ENCODE results near the gene CKAP4. TPM values are rescaled to one million over a fixed set of nuclear protein-coding genes. Genes with fewer than 3 reads are reported as not detected.

Gene CKAP4
- total and polyA plus RNA-seq, 9 of the 15 experiments (the other 6 are each of a cell fraction or from before 2014, with no cell fraction given) = 0.08 to 0.20 TPM; not detected in 7

DNA sequence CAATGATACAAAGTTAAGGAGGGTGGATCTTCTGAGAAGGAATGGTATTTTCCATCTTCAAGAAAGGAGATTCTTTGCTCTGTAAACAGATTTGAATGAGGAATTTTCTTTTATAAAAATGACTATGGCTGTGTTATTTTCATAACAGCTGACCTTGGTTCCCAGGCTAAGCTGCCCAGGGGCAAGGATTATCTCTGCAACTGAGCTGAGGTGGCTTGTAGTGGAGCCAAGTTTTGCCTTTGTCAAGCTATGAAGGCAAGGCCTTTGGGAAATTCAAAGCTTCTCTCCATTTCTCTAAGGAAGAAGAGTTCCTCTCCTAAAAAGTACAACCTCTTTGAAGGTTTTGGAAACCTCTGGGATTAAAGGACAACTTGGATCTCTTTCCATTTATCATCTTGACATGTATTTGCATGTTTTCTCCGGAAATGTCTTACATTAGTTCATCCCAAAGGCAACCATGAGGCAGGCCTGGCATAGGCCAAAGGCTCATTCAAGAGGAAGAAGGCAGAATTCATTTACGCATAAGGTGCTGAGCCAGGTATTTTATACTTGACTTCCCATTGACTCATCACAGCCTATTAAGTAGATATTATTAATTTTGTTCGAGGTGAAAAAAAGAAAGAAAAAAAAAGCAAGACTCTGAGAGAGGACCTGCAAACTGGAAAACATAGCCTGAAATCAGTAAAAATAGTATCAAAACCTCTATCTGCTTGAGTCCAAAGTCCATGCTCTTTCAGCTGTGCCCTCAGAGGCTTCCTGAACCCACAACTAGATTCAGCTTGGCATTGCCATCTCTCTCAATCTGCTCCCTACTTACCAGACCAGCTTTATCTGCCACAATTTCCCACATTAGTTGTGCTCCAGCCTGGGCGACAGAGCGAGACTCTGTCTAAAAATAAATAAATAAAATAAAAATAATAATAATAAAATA lies 24.0 kb upstream of the CKAP4 start:
- ATAC-seq (no peak), DNase-seq (ENCODE audit: extremely low read depth in 1 of 4, low spot score in 3 of 4) (no peak), FAIRE-seq (no peak)
- no peaks in the 10 kb centered on the region for H3K36me3 ChIP-seq (ENCODE audit: control insufficient read depth, insufficient read depth, low read length)
- H2AFZ ChIP-seq (ENCODE audit: low read depth, low read length) = no peak overlapping the region
- no peak overlapping the region for H3K4me3 ChIP-seq
- intact Hi-C loops (cut with micrococcal nuclease) = no loop called here
- TF ChIP-seq NRF1 (conservative IDR thresholded peaks at IDR 0.05 in 1 of 2, IDR thresholded peaks at IDR 0.05 in 1 of 2) = no peak
- TF ChIP-seq TFAM (CRISPR knock-in tag; conservative IDR thresholded peaks at IDR 0.05) = no peak
- TF ChIP-seq, protein P1, sequence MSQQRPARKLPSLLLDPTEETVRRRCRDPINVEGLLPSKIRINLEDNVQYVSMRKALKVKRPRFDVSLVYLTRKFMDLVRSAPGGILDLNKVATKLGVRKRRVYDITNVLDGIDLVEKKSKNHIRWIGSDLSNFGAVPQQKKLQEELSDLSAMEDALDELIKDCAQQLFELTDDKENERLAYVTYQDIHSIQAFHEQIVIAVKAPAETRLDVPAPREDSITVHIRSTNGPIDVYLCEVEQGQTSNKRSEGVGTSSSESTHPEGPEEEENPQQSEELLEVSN (IDR thresholded peaks at IDR 0.05; ENCODE audit: borderline replicate concordance in 1 of 2, extremely low read depth in 1 of 2, insufficient read depth in 1 of 2, insufficient read length in 1 of 2, low read depth in 1 of 2, low read length in 1 of 2, poor library complexity in 1 of 2, severe bottlenecking in 1 of 2) = no peak
- no peak for TF ChIP-seq PHF8 (IDR thresholded peaks at IDR 0.05; ENCODE audit: borderline replicate concordance, low read length)
- TF ChIP-seq, protein P2, sequence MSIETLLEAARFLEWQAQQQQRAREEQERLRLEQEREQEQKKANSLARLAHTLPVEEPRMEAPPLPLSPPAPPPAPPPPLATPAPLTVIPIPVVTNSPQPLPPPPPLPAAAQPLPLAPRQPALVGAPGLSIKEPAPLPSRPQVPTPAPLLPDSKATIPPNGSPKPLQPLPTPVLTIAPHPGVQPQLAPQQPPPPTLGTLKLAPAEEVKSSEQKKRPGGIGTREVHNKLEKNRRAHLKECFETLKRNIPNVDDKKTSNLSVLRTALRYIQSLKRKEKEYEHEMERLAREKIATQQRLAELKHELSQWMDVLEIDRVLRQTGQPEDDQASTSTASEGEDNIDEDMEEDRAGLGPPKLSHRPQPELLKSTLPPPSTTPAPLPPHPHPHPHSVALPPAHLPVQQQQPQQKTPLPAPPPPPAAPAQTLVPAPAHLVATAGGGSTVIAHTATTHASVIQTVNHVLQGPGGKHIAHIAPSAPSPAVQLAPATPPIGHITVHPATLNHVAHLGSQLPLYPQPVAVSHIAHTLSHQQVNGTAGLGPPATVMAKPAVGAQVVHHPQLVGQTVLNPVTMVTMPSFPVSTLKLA (conservative IDR thresholded peaks at IDR 0.05) = no peak
- no peak for TF ChIP-seq E2F3 (CRISPR knock-in tag; IDR thresholded peaks at IDR 0.05)
- no peak for TF ChIP-seq MCM2 (IDR thresholded peaks at IDR 0.05; ENCODE audit: low read depth)
- peaks cover 7% of the 10 kb centered on the region for H4K20me1 ChIP-seq (replicated peaks; ENCODE audit: control insufficient read depth, insufficient read depth, low read length)
- POLR2A ChIA-PET = no interaction called here
- no peaks in the 10 kb centered on the region for H3K9me1 ChIP-seq (ENCODE audit: control insufficient read depth, insufficient read depth, low read length)
- H3K27me3 ChIP-seq (ENCODE audit: control insufficient read depth in 2 of 2, insufficient read depth in 2 of 2, low read length in 2 of 2) = peaks cover 6 to 14% of the 10 kb centered on the region in 2 experiments; a peak in 4 of 5 replicates
- peaks cover 0 to 20% of the 10 kb centered on the region in 2 experiments; a peak in 3 of 5 replicates for H3K4me1 ChIP-seq (replicated peaks in 1 of 2; ENCODE audit: control insufficient read depth in 2 of 2, insufficient read depth in 2 of 2, low read length in 2 of 2)
- 21% methylated on average over 5 of the region's 5 CpGs for WGBS (ENCODE audit: insufficient coverage, low coverage, missing lambda C conversion rate)
- no peaks in the 10 kb centered on the region for H3K9me3 ChIP-seq (replicated peaks; ENCODE audit: control insufficient read depth, insufficient read depth, low read depth, low read length)
- no peak overlapping the region for H3K27ac ChIP-seq (ENCODE audit: extremely low read depth, low read depth, low read length)
- no TSS peak for BruUV-seq (replicated peaks)
- in situ Hi-C loops (cut with MboI) = no loop called here
- H3K9ac ChIP-seq (ENCODE audit: insufficient read depth in 1 of 2, low read depth in 2 of 2, low read length in 2 of 2) = no peak overlapping the region
- no peak overlapping the region for H3K4me2 ChIP-seq (ENCODE audit: insufficient read depth, low read length)
- H3K79me2 ChIP-seq (ENCODE audit: control insufficient read depth, insufficient read depth, low read length) = no peaks in the 10 kb centered on the region
- CTCF ChIA-PET (ENCODE audit: low intra/inter-chr PET ratio) = no interaction called here

Data from K562 (cell line).